ENCODE data around the gene CPSF3.
A peak's percentile ranks its signal among the peaks of the same experiment; 100 is the strongest.

CPSF3 gene

DNA sequence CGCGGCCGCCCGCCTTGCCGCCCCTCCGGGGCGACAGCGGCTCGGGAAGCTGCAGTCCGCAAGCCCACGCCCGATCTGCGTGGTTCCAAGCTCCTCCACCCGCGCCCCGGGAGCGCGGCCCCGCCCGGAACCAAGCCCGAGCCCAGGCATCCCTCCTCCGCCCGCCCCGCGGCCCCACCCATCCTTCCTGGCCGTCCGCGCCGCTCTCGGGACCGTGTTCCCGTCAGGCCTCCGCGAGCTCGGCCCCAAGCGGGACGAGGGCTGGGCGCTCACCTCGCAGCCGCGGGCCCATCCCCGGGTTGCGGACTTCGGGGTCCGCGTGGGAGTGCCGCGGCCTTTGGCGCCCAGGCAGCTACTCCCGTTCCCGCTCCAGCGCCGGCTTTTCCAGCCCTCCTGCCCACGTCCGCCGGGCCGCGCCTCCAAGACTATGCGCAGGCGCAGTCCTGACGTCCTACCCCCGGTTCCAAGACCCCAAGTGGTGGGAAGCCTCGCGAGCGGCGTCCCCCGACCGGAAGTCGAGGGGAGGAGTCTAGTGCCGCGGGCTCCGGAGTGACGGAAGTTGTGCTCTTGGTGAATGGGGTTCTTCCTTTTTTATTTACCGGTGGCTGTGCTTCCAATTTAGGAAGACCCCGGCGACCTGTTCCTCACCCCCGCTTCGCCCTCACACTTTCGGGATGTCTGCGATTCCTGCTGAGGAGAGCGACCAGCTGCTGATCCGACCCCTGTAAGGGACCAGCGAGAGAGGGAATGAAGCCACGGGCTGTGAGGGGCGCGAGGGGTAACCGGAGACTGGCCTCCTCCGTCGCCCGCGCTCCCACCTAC lies at the start of gene CPSF3, which contains the start of gene ITGB1BP1:
Gene CPSF3 (plus strand): TSS at position 555 of the 822 bp plus-strand sequence. CDS start 120 bp downstream, at position 675.
Gene ITGB1BP1 (minus strand): TSS at position 429 of the 822 bp plus-strand sequence. CDS start 4,831 bp downstream, outside the sequence.
- DNase-seq: peak; percentile 97

DNA sequence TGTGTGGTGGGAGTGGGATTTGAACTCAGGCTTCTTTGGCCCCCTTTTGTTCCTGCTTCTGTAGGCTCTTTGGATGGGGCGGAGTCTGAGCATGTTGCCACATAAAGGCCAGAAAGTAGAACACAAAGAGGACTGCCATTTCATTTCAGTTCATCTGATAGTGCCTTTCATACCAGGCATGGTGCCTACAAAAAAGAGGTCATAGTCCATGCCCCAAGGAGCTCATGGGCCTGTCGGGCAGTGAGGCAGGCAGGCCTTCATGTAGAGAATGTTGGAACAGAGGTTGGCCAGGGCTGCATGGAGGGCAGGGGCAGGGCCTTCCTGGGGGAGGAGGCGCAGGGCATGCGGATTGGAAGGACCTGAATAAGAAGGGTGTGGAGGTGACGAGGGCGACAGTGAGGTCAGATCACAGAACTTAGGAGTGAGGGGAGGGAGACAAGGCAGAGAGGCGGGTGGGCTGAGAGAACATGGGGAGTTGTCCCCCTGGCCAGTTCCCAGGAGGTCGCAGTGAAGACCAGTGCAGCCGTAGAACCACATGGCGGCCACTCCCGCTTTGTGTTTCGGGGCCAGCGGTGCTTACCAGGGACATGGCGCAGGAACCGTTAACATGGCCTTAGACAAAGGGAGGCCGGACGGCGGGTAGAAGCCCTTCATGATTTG lies 49.3 kb upstream of the CPSF3 start:
- no peak for DNase-seq

DNA sequence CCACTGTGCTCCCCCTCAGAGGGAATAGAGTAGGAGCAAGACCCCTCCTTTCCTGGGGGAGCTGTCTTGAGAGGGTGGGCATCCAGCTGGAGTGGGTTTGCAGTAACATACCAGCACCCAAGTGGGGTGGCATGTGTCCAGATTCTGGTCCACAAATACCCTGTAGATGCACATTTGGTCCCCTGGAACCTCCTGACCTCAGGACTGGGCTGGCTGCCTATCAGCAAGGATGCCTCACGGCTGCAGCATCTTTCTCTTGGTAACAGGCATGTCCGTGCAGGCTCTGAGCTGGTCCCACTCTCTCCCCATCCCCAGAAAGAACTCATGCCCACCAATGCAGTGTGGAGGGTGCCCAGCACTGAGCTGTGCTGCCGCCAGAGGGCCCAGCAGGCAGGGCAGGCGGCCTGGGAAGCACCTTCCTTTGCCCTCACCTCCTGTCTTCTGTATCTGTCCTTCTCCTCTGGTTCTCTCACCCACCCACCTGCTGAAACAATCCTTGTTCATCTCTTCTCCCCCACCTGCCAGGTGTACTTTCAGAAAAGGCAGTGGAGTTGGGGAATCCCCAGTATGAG lies 47.5 kb upstream of the CPSF3 start:
- DNase-seq: no peak

DNA sequence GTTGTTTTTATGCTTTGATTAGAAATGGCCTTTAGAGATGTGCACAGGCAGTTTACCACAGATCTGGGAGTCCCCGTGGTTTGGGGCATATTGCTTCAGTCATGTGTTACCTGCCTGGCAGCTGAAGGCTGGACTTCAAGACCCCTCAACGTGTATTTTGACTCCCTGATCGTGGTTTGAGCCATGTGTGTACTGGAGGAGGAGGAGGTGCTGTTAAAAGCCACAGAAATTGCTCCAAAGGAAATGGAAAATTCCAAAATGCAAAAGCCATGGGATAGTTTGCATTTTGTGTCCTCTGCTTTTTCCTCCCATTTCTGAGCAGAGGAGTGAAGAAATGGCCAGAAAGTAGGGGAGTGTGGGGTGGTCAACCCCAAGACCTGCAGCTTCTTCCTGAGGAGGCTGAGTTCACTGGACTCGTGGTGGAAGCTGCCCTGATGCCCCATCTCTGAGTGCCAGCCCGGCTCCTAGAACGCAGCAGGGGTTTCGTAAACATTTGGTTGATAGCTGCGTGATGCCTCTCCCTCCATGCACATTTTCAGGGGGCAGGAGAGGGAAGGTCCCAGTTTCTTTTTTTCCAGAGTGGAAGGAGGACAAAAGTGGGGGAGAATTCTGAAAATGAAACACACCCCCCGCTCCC lies 45.9 kb upstream of the CPSF3 start:
- DNase-seq: no peak

DNA sequence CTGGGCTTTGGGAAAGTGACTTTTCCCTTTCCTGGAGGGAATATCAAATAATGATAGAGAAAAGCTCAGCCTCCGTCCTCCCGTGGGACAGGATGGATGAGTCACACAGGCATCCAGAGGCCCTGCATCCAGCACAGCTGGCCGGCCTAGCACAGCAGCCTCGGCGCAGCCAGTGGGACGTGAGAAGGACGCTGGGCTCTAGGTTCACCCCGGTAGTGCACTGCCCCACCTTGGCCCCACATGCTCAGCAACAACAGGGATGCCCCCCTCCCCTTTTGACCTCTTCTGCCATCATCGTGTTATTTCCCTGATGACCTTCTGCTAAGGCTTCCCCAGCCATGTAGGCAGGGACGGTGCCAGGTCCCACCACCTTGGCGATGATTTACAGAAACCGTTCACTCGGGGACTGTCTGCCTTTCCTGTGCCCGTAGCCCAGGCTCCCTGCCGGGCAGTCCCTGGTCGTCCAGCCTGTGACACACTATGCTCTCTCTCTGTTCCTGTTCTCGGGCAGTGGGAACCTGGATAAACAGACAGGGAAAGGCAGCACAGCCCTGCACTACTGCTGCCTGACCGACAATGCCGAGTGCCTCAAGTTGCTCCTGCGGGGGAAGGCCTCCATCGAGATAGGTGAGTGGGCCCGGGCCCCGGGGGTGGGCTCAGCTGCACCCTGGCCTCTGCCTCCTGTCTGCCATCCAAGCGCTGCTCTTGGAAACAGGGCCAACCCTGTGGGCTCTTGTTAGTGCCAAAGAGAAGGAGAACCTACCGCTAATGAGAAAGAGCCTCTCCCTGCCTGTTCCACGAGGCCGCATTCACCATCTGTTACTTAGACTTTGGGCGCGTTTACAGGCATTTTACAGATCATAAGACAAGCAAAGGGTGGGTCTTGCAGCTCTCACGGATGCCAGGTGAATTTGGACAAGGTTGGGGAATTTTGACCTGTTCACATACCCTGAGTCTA lies 44.7 kb upstream of the CPSF3 start:
- DNase-seq: no peak

DNA sequence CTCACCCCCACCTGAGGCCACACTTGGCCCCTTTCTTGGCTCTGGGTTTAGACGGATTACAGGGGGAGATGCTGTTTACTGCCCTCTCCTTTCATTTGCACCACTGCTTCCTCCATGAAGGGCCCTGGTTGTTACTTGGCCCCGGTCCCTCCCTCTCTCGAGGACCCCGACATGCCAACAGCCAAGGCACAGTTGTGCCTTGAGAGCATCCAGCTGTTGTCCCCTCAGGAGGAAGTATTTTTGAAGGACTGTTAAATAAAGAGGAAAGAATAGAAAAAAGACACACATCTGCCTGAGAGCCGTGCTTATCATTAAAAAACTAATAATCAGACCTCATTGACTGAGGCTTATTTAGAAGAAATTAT lies 44.1 kb upstream of the CPSF3 start:
- no peak for DNase-seq

DNA sequence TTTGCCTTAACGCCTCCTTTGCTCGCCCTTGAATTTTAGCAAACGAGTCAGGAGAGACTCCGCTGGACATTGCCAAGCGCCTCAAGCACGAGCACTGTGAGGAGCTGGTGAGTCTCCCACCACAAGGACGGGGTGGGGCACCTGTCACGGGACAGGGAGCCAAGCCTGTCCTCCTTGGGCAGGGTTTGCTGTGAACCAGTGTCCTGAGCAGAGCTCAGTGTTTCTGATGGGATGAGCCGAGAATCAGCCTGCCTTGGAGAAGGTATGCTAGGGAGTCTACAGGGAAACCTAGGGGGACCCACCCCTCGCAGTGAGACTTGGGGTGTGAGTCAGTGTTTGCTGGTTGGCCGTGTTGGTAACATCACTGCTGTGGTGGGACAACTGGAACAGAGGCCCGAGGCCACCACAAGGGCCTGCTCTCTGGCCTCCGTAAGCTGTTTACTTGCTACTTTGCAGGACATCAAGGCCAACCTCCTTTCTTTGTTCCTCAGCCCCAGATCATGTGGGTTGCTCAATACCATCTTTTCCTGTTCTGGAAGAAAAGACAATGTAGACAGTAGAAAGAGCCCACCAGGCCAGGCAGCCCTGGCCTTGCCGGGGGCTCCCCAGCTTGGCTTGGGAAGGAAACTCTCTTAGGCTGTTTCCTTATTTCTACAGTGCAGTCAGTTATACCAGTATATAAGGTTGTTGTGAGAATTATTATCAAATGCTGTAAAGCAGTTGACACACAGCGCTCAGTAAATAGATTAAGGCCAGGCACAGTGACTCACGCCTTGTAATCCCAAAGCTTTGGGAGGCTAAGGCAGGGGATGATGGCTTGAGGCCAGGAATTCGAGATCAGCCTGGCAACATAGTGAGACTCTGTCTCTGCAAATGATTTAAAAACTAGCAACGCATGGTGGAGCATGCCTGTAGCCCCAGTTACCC lies 42.5 kb upstream of the CPSF3 start:
- no peak for DNase-seq

DNA sequence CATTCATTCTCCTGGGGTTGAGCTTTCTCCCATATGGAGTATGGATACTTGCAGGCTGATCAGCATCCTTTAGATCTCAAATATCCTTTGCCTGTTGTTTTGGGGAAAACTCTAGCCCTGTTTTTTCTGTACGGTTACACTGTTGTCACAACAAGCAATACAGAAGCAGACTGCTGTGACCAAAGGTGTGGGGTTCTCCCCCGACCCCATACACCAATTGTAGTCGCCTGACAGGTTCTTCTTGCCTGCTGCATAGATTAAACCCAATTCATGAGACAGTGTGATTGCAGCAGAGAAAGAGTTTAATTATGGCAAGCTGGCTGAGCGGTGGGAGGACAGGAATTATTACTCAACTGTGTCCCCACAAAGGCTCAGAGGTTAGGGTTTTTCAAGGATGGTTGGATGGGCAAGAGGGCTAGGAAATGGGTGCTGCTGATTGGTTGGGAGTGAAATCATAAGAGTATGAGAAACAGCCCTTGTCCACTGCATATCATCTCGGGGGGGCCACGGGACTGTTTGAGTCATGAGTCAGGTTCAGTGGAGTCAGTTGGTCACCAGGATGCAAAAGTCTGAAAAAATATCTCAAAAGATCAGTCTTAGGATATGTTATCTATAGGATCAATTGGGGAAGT lies 40.7 kb upstream of the CPSF3 start:
- no peak for DNase-seq

DNA sequence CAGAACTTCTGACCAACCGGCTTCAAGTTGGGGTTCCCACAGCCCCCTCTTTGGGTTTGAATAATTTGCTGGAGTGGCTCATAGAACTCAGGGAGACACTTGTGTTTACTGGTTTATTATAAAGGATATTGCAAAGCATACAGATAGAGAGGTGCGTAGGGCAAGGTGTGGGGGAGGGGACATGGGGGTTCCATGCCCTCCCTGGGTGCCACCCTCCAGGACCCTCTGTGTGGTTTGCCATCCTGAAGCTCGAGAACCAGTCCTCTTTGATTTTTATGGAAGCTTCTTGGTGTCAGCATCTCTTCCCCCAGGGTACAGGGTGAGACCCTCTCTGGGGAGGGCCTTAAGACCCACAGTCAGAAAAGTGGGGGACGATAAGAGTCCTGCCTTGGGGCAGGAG lies 38.9 kb upstream of the CPSF3 start:
- no peak for DNase-seq

DNA sequence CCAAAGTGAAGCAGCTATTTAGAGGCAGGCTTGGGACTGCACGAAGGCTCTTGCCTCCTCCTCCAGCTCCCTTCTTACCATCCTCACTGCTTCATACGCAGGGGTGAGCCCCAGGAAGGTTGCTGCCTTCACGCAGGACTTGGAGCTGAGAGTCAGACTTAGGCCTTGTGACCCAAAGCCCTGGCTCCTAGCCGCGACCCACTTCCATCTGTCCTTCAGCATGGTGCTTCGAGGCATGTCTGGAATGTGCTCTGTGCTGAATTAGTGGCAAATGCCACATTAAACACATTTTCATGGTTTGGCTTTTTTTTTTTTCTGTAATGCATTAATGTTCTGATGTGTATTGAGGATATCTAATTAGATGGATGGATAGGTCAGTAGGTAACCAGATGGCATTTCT lies 37.6 kb upstream of the CPSF3 start:
- DNase-seq: no peak

DNA sequence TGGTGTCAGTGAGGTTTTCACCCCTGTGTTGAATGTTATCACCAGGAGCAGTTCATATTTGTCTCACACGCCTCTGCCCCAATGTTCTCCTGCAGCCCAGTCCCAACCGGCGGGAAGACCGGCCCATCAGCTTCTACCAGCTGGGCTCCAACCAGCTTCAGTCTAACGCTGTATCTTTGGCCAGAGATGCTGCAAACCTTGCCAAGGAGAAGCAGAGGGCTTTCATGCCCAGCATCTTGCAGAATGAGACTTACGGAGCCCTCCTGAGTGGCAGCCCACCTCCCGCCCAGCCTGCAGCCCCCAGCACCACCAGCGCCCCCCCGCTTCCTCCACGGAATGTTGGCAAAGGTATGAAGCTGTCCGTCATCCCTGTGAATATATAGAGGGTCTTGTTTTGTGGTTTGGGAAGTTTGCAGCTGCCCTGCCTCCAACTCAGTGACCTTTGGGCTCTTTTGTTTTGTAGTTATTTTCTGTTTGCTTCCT lies 35.2 kb upstream of the CPSF3 start:
- DNase-seq: no peak

DNA sequence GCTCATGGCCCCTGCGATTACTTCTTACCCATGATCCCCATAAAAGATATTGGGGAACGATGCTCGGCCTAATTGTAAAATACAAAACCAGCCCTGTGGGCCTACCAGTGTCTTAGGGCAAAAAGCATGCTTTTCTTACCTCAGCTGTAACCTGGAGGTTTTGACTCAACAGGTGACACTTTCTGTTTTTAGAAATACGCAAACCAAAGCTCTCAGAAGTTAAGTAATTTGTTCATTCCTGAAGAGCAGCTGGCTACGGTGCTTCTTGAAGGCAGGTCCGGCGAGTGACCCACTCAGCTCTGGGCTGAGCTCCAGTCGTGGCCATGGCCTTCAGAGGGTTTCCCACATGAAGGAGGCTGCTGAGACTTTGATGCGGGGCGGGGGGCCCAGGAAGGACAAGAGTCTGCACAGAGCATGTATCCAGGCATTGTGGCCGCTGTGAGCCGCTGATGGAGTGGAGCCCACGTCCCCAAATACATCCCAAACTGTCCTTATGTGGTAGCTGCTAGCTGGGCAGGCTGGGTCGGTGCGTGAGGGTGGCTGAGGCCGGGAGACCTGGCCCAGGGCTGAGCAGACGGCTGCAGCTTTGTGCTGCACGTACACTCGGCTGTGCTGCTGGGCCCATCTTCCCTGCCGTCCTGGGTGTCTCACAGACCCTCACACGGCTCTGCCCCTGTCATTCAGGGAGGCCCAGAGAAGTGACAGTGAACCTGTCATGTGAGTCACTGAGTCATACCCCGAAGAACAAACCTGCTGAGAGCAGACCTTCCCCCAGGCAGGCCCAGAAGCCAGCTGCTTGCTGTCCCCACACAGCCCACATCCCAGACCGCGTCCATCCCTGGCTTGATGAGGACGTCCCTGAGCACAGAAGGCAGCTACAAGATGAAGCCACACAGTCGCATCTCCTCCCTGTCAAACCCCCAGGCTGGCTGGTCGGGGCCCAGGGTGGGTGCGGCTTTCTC lies 34.2 kb upstream of the CPSF3 start:
- no peak for DNase-seq

DNA sequence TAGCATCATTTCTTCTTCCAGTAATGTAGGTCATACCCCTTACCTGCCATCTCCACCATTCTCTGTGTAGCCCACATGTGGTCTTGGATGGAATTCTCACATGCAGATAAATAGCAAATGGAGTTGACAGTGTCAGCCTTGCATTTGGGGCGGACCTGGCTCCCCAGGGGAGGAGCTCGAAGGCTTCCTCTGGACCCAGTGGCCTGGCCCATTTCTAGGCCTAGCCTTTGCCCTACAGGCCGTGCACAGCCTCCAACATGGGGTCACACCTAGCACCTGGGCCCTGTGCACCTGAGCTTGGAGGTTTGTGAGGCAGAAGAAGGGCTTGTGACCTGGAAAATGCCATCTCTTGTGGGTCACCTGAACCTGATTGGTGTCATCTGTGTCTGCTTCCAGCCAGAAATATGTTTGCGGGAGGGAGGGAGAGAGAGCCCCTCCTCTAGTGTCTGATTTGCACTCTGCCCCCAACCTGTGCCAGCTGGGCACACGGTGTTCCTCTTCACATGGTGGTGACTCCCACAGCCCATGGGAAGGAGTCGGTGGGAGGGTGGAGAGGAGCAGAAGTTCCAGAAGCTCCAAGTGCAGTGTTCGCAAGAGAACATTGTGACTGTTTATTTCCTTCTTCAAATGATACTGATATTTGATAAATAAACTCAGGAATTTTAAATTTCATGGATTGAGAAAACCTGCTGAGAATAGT lies 33.2 kb upstream of the CPSF3 start:
- no peak for DNase-seq

DNA sequence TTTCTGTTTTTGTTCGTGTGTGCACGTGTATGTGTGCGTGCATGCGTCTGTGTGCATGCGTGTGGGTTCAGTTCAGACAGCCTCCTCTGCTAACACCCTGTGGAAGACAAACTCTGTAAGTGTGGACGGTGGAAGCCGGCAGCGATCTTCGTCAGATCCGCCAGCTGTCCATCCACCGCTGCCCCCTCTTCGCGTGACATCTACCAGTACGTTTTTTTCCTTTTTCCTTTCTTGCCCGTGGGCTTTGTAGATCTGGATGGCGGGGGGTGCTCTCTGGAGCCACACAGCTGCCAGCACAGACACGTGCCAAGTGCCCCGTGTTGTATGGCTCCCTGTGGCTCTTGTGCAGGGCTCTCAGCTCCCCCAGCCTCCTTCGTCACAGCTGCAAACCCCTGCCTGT lies 32.5 kb upstream of the CPSF3 start:
- DNase-seq: no peak

DNA sequence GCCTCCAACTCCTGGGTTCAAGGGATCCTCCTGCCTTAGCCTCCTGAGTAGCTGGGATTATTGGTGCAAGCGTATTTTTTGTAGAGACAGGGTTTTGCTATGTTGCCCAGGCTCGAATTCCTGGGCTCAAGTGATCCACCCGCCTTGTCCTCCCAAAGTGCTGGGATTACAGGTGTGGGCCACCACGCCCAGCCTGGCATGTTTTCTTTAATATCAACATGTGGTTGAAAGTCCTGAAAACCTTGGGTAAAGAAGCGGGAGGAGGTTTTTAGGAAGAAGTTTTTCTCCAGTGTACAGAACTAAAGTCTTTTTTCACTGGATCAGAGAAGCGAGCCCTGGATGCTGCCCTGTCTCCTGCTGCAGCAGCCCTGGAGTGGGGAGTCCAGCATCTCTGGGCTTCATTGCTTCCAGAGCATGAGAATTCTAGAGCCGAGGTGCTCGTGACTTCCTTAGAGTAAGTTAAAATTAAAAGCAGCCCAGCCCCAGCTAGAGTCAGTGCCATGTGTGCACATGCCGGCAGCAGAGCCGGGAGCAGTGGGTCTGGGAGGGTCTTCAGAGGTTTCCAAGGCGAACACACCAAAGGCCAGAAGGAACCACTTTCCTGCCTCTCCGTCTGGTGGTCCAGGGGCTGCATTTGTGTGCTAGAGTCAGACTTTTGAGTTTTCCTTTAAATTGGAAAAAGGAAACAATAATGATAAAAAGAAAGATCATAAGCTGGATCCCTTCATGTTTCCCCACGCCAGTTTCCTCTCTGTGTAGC lies 31.3 kb upstream of the CPSF3 start:
- no peak for DNase-seq

DNA sequence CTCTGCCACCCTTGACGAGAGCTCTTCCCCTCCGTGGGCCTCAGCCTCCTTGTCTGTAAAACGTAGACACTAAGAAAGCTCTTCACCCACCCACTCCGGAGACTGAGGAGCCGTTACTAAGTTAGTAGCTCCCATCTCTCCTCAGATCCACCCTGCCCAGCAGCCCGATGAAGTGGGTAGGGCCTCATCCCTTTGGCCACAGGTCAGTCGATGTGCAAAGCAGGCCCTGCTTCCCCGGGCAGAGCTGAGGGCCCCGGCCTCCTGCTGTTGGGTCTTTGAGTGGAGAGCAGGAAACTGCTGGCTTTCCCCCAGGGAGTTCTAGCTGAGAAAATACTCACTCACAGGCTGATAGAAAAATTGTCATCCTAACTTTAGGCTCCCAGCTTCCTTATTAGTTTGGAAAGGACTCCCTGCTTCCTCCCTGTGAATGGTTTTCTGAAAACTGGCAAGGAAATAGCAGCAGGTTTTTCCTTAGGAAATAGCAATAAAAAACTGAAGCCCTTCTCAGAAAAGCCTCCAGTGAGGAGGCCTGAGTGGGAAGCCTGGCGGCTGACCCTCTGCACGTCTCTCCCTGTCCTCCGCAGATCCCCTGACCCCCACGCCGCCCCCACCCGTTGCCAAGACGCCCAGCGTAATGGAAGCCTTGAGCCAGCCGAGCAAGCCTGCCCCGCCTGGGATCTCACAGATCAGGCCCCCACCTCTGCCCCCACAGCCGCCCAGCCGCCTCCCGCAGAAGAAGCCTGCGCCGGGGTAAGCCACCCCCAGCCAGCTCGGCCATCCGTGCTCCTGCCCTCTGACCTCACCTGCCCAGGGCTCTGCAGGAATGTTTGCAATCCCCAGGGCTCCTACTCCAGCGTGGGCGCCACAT lies 30.3 kb upstream of the CPSF3 start:
- no peak for DNase-seq

DNA sequence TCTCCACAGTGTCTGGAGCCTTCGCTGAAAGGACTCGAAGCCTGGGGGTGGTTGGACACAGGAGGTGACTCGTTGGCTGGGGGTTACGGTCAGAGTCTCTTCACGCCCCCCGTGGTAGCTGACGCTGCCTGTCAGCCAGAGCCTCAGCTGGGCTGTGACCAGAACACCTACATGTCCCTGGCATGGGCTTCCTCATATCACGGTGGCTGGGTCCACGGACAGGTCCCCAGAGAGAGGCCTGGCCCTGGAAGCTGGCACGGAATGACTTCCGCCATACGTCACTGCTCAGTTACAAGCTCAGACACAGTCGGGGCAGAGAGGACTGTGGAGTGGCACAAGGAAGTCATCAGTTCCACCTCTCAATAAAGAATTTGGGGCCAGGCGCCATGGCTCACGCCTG lies 28.6 kb upstream of the CPSF3 start:
- no peak for DNase-seq

Measured in NCI-H774 (cell line).